Measurements from ENCODE around the gene CHST15. TPM values are rescaled to one million over a fixed set of nuclear protein-coding genes. Genes with fewer than 3 reads are reported as not detected.

The CHST15 gene
- total RNA-seq, 1 donor from 2014 or later, result 0.49 TPM

DNA sequence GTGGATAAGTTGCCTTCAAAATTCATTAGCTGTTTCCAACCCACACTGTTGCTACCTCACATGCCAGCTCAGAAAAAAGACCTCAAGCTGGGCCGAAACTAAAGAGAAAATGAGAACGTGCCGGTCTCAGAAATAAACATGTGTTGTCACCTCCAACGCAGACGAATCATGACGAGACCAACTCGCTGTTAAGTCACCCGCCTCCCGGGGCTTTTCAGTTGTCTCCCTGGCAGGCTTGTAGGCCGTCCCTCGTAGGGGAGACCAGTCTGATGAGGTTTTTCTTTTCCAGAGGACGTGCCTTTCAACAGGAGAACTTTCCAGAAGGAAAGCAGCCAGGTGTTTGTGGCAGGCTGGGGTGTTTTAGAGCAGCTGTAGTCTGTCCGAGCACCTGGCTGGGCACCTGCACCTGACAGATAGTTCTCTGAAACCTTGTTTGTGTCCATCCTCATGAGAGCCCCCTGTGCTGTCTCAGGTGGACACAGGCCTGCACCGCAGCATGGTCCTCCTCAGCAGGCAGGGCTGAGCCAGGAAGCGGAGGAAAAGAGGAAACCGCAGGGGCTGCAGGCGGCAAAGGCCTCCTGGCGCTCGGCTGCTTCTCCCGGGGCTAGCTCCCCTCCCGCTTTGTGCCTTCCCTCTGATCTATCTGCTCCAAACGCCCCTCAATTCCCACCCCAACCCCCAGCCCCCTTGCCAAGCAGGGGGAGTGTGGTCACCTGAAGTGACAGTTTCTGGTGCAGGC is 78.8 kb downstream of the CHST15 start:
- intact Hi-C loops (cut with micrococcal nuclease), result no loop called here

DNA sequence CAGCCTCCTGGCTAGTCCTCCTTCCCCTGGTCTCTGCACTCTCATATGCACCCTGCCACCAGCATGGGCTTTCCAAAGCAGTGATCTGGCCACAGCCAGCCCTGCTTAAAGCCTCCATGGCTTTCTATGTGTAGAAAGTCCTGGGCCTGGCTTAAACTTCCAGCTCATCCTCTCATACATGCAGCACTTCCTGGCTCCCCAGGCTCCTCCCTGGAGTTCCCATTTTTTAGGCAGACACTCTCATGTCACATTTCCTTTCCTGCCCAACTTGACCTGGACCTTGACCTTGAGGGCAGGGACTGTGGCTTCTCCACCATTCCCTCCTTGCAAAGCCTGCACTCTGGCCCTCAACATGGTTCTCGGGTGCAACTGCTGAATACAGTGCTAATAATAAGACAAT is 79.5 kb downstream of the CHST15 start:
- intact Hi-C loops (cut with micrococcal nuclease), result no loop called here

DNA sequence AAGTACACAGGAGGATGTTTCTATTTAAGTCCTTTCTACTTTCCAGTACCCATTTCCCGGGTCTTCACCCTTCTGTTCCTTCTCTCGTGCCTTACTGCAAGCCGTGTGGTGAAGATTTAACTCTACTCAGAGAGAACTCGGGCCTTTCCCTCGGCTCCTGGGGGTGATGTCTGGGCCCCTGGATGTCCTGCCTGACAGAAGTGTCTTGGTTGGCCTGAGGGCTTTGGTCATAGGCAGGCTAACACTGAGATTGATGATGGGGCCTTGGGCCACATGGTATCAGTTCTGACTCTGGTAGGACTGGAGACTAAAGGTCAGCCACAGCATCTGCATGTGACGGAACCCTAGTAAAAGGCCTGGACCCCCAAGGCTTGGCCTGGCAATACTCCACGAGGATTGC is 80.4 kb downstream of the CHST15 start:
- intact Hi-C loops (cut with micrococcal nuclease), result no loop called here

DNA sequence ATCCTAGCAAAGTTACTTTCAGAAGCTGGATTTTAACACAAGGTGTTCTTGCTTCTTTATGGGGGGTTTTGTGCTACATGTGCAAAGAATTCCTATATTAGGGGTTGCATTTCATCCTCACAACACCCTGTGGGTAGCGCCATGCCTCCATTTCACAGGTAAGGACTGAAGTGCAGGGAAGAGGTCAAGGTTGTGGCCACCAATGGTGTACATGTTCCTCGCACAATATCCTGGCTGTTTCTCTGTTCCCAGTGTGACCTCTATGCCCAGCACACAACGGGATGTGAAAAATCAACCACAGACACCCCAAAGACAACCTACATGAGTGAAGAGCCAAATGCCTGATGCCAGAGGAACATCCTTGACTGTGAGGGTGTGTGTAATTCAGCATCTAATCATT is 80.8 kb downstream of the CHST15 start:
- intact Hi-C loops (cut with micrococcal nuclease), result no loop called here

DNA sequence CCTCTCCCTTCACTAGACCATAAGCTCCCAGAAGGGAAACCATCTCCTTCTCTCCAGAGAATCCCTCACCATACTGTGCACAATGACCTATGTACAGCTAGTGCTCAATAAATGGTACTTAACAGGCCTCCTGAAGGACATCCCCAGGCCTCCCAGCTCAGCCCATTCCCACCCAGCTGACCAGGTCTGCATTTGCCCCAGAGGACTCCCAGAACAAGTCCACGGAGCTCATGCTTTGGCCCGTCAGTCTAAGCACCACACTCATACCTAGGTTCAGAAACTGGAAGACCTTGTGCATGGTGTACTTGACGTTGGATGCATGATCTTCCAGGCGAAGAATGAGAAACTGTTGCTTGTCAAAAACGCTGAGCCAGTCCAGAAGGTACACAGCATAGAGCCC is 81.3 kb downstream of the CHST15 start:
- intact Hi-C loops (cut with micrococcal nuclease), result no loop called here

DNA sequence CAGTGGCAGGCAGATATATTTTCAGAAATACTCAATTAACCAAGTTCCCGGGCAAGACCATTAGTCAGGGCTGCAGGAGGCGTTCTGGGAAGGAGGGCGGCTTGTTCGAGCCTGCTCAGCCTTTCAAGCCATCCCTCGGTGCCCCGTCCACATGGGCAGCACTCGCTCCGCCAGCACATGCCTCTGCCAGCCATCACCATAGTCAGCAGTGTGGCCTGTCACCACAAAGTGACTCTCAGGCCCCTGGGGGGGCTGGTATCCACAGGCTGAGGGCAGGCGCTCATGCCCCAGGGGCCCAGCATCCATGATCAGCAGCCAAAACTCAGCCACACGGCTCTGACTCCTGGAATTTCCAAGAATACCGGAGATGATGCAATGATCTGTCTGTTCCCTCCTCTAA is 81.9 kb downstream of the CHST15 start:
- intact Hi-C loops (cut with micrococcal nuclease), result no loop called here

DNA sequence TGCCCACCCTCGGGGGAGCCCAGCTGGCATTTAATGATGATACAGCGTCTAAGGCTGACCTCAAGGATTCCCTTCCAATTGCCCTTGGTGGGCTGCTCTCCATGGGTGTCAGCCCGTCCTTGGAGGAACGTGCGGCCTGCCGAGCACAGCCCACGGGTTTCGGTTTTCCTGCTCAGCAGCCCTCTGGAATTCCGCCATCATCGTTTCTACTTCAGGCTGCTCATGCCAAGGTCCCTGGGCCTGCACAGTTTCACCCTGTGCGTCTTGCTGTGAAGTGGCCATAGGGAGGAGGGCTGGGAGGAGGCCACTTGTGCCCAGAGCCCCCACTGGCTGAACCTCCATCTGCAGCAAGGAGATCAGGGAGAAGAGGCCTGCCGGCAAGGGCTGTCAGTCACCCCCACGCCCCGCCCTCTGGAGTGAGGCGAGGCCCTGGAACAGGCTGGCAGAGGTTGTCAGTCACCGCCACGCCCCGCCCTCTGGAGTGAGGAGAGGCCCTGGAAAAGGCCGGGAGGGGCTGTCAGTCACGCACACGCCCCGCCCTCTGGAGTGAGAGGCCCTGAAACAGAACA is 82.8 kb downstream of the CHST15 start:
- intact Hi-C loops (cut with micrococcal nuclease), result no loop called here

DNA sequence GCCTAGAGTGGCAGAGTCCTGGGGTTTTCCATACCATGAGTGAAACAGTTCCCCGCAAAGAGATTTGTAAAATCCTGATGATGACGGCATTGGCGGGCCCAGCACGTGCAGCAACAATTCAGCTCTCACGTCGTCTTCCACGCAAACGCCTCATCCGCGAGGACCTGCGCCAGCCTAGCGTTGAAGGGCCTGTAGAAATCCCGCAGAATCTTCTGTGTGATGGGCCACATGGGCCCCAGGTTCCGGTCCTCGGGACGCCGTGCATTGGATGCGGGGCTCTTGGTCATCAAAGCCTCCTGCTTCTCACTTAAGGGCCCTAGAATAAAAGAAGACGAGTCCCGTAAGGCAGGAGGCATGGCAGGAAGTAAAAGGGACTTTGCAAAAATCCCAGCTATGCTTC is 83.4 kb downstream of the CHST15 start:
- intact Hi-C loops (cut with micrococcal nuclease), result no loop called here

DNA sequence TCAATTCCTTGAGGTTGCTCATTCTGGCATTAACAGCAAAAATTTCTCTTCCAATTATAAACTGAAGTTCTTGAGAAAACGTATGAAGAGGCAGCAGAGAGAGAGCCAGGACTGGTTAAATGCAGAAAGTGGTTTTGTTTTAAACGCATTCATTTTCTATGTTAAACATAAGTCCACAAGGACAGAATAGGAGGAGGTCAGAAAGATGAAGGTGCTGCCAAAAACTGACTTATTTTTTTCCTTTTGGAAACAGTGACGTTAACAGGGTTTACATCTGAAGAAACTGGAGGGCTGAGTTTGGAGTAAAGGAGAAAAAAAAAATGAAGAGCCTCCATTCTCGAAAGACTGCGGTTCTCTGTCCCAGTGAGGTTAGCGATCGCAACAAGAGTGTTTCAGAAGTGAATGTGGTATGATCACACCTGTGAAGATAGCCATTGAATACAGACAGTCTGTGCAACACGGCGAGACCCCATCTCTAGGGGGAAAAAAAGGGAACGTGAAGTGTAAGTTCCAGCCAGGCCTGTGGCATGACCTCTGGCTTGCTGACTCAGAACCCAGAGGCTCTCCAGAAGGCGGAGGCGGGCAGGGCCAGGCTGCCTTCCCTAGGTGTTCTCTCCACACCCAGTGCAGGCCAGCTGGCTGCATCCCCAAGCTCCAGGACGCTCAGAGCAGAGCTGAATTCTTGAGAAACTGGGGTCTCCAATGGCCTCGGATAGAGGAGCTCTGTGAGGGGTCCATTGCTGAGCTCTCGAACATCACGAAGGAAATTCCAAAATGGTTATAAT is 84.0 kb downstream of the CHST15 start:
- intact Hi-C loops (cut with micrococcal nuclease), result no loop called here

DNA sequence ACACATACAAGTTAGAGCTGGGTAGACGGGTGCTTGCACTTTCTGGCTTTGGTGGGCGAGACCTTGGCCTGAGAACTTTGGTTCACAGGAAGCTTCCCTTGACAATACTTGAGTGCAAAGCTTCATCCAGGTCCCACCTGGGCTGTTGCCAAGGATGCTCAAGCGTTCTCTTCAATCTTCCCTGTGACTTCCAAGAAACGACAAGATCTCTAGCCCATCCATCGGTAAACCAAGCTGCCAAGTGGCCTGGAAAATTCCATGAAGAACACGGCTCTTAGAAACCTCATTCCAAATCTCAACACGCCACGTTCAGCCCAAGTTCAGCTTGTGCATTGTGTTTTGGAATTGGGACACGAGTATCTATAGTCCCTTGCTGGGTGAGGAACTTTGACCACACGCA is 84.7 kb downstream of the CHST15 start:
- intact Hi-C loops (cut with micrococcal nuclease), result no loop called here

DNA sequence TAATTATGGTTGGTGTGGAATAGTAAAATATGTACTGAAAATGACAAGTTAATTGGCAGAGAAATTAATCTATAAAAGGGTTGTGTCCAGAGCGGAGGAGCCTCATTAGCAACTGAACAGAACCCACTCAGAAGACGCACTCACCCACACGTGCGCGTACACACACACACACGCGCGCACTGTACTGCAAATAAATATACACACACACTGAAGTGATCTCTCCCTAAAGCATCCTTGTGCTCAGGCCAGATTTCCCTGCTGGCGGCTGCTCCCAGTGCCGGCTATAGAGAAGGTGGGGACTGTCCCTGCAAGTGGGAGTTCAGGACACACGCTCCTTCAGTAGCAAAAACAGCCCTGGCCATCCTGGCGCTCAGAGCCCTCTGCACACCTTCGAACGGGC is 85.2 kb downstream of the CHST15 start:
- intact Hi-C loops (cut with micrococcal nuclease), result no loop called here

DNA sequence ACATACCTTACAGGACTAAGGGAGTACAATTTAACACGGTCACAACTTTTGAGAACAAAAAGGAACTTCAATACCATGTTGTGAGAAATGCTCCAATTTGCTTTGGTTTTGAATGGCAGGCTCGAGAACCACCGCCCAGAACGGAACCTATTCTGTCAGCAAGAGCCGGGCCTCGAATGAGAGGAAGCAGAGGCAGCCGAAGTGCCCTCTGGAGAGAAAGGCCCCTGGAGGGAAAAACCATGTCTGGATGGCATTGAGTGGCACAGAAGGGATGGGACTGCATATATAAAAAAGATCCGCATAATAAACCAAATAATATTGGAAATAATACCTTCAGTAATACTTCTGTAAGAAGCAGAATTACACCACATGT is 85.6 kb downstream of the CHST15 start:
- intact Hi-C loops (cut with micrococcal nuclease), result no loop called here

DNA sequence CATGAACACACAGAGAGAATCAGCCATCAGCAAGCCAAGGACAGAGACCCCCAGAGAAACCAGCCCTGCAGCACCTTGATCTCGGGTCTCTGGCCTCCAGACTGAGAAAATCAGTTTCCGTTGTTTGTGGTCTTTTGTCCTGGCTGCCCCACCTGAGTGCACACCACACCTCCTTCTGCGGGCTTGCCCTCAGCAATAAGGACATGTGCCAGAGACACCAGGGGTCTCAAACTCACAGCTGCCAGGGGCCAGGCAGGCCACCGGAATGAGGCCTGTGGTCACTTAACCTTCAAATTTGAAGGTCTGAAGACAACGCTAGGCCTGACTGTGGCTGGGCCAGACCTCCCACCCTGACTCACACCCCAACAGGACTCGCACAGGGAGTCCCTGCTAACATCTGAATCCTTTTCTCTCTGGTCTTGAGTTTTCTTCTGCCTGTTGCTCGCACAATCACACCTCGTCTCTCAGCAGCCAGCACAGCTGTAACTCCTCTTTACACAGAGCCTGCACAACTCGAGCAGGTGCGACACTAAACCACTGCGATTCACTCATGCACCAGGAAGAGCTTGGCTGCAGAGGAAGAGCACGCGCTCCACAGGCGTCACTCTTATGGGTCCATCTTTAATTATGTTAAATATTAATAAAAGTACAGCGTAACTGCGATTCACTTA is 86.2 kb downstream of the CHST15 start:
- intact Hi-C loops (cut with micrococcal nuclease), result no loop called here

DNA sequence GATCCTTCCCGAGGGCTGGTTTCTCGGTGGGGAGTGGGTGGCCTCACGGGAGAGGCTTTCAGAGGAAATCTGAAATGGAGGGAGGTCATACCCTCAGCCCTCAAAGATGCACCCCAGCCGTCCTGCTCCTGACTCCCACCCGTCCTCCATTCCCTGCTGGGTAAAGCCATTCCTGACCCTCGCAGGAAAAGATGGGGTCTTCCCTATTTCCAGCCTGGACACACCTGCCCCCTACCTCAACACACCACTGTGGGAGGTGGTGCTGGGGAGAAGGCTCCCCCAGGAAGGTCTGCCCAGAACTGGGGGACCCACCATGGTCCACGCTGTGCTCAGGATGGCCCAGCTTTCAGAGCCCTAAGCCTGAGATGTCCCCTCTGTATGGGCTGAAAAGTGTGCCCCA is 86.9 kb downstream of the CHST15 start:
- intact Hi-C loops (cut with micrococcal nuclease), result no loop called here

DNA sequence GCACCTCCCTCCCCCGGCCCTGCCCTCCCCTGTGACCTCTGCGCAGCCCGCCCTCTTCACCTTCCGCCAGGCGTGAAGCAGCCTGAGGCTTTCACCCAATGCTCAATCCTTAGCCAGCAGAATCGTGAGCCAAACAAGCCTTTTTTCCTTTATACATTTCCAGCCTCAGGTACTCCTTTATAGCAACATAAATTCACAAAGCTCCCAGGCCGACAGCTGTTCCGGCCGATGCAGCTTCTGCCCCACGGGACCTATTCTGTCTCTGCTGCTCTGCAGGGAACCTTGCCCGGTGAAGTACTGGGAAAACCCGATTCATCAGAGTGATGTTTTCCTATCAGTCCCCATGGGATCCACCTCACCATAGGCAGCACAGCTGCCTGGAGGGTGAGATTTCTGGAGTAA is 87.4 kb downstream of the CHST15 start:
- intact Hi-C loops (cut with micrococcal nuclease), result no loop called here

DNA sequence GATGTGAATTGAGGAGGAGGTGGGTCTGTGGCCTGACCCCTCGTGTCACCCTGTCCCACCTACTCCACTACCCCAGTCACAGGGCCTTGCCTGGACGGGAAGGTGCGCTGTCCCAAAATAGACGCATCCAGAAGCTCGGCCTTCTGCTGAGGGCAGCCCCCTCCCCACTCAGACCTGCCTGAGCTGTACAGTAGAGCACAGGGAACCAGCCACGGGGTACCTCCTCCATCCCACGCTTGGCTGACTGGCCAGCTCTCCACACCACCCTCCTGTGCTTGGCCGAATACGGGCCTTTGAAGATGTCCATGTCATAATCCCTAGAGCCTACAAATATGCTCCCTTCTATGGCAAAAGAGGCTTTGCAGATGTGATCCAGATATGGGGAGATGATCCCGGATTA is 88.3 kb downstream of the CHST15 start:
- intact Hi-C loops (cut with micrococcal nuclease), result no loop called here

DNA sequence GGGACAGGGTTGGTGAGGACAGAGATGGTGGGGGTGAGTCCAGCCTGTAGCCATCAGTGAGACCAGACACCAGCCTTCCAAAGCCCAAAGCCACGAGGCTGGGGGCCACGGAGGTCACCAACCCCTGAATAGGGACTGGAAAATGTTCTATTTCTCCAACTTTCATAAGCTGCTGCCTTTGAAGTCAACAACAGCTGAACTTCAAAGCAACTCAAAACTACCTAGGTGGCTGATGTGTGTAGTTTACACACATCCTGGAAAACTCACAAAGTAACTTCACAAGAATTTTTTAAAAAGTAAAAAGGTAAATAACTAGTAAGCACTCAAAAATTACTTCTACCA is 88.8 kb downstream of the CHST15 start:
- intact Hi-C loops (cut with micrococcal nuclease), result no loop called here

DNA sequence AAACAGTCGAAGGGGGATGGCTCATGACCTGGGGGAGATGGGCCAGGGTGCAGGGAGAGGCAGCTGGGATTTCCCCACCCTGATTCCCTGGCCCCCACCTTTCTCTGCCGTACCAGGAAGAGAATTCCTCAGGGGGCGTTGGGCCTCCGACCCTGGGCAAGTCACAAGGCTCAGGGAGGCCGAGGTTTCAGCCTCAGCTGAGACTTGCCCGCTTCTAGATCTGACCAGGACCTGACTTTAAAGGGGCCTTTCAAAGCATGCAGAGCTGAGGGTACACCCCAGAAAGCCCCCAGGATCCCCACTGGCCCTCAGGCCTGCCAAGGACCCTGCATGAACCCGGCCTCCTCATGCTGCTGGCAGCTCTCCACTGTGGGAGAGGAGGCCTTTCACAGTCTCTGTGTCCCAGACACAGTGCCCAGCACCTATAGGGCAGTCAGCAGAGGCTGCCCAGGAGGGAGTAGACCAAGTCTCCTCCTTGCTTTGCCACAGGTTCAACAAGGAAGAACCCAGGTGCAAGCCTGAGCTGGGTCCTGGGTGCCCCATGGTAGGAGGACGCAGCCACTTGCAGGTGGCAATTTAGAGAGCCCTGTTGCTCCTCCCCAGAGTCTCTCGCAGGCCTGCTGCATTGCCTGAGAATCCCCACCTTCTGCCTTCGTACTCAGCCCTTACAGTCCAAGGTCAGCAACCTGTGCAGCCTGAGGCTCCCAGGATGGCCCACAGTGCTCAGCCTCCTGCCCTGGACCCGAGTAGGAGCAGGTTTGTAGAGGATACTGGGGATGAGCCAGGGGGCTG is 89.3 kb downstream of the CHST15 start:
- intact Hi-C loops (cut with micrococcal nuclease), result no loop called here

DNA sequence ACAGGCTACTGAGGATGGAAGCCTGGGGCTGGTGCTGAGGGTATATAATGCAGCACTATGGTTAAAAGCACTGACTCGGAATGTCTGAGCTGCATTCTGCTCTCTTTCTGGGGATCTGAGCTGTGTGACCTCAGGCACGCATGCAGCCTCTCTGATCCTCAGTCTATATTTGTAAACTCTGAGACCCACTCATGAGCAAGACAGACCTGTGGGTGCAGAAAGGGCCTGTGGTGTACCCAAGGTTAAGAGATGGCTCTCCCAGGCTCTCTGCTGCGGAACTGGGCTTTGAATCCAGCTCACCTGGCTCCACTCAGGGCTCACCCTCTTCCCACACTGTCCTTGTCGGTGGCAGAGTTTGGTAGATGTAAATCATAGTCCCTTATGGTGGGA is 89.9 kb downstream of the CHST15 start:
- intact Hi-C loops (cut with micrococcal nuclease), result no loop called here

DNA sequence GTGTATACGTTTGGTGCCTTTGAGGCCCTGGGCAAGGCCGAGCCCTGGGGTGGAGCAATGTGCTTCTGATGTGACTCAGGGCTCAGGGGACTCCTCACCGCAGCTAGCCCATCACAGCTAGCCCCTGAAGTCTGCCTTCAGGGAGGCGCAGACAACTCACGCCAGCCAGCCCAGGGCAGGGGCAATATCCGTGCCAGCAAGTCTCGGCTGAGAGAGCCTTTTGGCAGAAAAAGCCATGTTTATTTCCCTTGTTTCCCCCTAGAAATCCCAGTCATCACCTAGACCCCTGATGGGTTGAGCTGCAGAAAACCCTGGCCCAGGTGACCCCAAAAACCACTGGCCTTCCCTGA is 90.4 kb downstream of the CHST15 start:
- intact Hi-C loops (cut with micrococcal nuclease), result no loop called here

DNA sequence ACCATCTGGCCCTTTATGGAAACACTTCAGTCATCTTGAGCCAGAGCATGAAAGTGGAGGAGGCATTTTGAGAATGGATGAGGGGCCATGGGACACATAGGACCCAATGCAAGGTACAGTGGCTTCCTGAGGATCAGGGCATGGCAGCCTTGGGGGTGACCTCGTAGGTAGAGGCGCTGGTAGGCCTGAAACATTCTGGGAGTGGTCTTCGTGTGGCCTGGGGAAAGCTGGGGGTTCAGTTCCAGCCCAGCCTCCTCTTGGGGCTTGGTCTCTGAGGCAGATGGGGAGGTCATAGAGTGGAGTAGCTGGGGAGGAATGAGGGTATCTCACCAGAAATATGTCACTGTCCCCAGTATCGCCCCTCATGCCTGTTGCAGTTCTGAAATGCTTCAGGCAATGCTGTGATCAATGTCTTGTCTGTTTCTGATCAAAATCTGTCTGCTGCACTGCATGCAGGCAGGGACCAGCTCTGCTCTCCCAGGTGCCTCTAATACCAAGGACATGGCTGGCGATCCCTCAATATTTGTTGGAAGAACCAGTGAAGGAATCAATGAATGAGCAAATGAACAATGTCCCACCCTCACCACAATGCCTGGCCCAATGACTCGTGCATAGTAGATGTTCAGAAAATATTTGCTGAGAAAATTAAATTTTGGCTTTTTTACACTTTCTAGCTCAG is 90.9 kb downstream of the CHST15 start:
- intact Hi-C loops (cut with micrococcal nuclease), result no loop called here
